ENCODE measurements around the gene HACD2. TPM values are rescaled to one million over a fixed set of nuclear protein-coding genes. Genes with fewer than 3 reads are reported as not detected.

HACD2 gene
- total RNA-seq, 4 donors from 2014 or later = 50.9 to 72.9 (median 58.4) TPM

GRCh38 chr3:123593381-123593780 is 8.5 kb upstream of the HACD2 start:
- no peak for TF ChIP-seq CTCF (IDR thresholded peaks at IDR 0.05; ENCODE audit: low read depth)

GRCh38 chr3:123590685-123591450 is 6.0 kb upstream of the HACD2 start:
- no peak for TF ChIP-seq CTCF (IDR thresholded peaks at IDR 0.05; ENCODE audit: low read depth)

GRCh38 chr3:123587401-123587800 is 2.5 kb upstream of the HACD2 start:
- TF ChIP-seq CTCF (IDR thresholded peaks at IDR 0.05; ENCODE audit: low read depth) = no peak

GRCh38 chr3:123586968-123587367 is 2.1 kb upstream of the HACD2 start:
- no peak for TF ChIP-seq CTCF (IDR thresholded peaks at IDR 0.05; ENCODE audit: low read depth)

- TF ChIP-seq CTCF (IDR thresholded peaks at IDR 0.05; ENCODE audit: low read depth) = no peak
These were observed 1.3 kb upstream of the HACD2 start for GRCh38 chr3:123586131-123586530.

- TF ChIP-seq CTCF (IDR thresholded peaks at IDR 0.05; ENCODE audit: low read depth) = no peak
These were observed 417 bp downstream of the HACD2 start for GRCh38 chr3:123584284-123584987.

GRCh38 chr3:123583561-123583960 is 1.3 kb downstream of the HACD2 start:
- TF ChIP-seq CTCF (IDR thresholded peaks at IDR 0.05; ENCODE audit: low read depth) = no peak

Data from subcutaneous adipose tissue (tissue), 4 donors.